A673 (cell line): Measurements from ENCODE around the gene CTU1. TPM values are rescaled to one million over a fixed set of nuclear protein-coding genes. Genes with fewer than 3 reads are reported as not detected.
A peak's percentile ranks its signal among the peaks of the same experiment; 100 is the strongest.

Experiments used
- Bru-seq: library from RNA; stranded (reverse); fragments of 400-500 nt; gene quantifications from one replicate; lab custom pipeline; 2021; lab: Mats Ljungman, UMichigan
- BruChase-seq, 2 experiments: library from RNA; stranded (reverse); fragments of 400-500 nt; gene quantifications; one replicate each; lab custom pipeline; 2021; lab: Mats Ljungman, UMichigan
- BruUV-seq: library from RNA; stranded (reverse); fragments of 400-500 nt; replicated peaks from 2 replicates; lab custom pipeline; 2021; lab: Mats Ljungman, UMichigan
- CTCF ChIA-PET: fragments of 300-600 bp; sonication (Branson Sonifier 250); formaldehyde crosslinking; loops from one replicate; lab custom pipeline; 2022; ENCODE audit warnings: antibody characterized with exemption; lab: Charles Lee
- POLR2A ChIA-PET: fragments of 300-600 bp; sonication (Branson Sonifier 250); formaldehyde crosslinking; loops from one replicate; lab custom pipeline; 2022; ENCODE audit warnings: antibody characterized with exemption; ENCODE audit not compliant: low non-redundant PET; lab: Charles Lee
- DNase-seq: peaks from one replicate; pipeline ENCODE4 v3.0.0-alpha.2; 2015; ENCODE audit warnings: low spot score
- H3K27ac ChIP-seq: fragments of 200-600 bp; sonication (generic); 2 replicates; pipeline ENCODE4 v1.5.1; 2016; ENCODE audit warnings: mixed run types, low read depth, mild to moderate bottlenecking, mixed read lengths, antibody characterized with exemption, low read length; ENCODE audit not compliant: poor library complexity, severe bottlenecking
- H3K27me3 ChIP-seq: fragments of 200-600 bp; sonication (generic); replicated peaks from 2 replicates; pipeline ENCODE4 v1.6.1; 2017; ENCODE audit warnings: mixed run types, low read depth, mild to moderate bottlenecking, mixed read lengths, antibody characterized with exemption, low read length; ENCODE audit not compliant: insufficient read depth, poor library complexity
- H3K36me3 ChIP-seq: fragments of 200-600 bp; sonication (generic); 2 replicates; pipeline ENCODE4 v1.6.1; 2016; ENCODE audit warnings: mixed run types, mild to moderate bottlenecking, mixed read lengths, antibody characterized with exemption, low read length; ENCODE audit not compliant: insufficient read depth, poor library complexity, severe bottlenecking
- H3K4me1 ChIP-seq: fragments of 200-600 bp; sonication (generic); 2 replicates; pipeline ENCODE4 v1.6.1; 2017; ENCODE audit warnings: mixed run types, mild to moderate bottlenecking, mixed read lengths, antibody characterized with exemption, low read length; ENCODE audit not compliant: insufficient read depth, poor library complexity, severe bottlenecking
- H3K4me3 ChIP-seq: fragments of 200-600 bp; sonication (generic); 2 replicates; pipeline ENCODE4 v1.5.1; 2016; ENCODE audit warnings: low read depth, mixed run types, mild to moderate bottlenecking, mixed read lengths, low read length; ENCODE audit not compliant: poor library complexity, severe bottlenecking
- H3K9me3 ChIP-seq: fragments of 200-600 bp; sonication (generic); 2 replicates; pipeline ENCODE4 v1.6.1; 2016; ENCODE audit warnings: mixed run types, low read depth, mild to moderate bottlenecking, mixed read lengths, antibody characterized with exemption, low read length; ENCODE audit not compliant: poor library complexity, severe bottlenecking
- EZH2 ChIP-seq: fragments of 200-600 bp; sonication (generic); IDR thresholded peaks from 2 replicates; pipeline ENCODE4 v1.6.1; 2017; ENCODE audit warnings: borderline replicate concordance, low read depth, mild to moderate bottlenecking, mixed read lengths, antibody characterized with exemption, low read length; ENCODE audit not compliant: poor library complexity, severe bottlenecking
- intact Hi-C: fragments of 100-400 bp; cut with micrococcal nuclease; formaldehyde crosslinking; loops from one replicate; pipeline ENCODE4 v1.10.0; 2022; ENCODE audit not compliant: unreplicated experiment
- long read RNA-seq: library from polyadenylated mRNA; stranded (forward); transcript quantifications from one replicate; pipeline ENCODE4 v2.0.0, GENCODE V29; 2022
- total RNA-seq: library from RNA; stranded (reverse); gene quantifications from 2 replicates; pipeline ENCODE4 v1.2.3, GENCODE V29; 2021
- TF ChIP-seq, protein P1 (sequence below): fragments of 300-800, 200-600 bp; sonication (generic); conservative IDR thresholded peaks from 2 replicates; pipeline ENCODE4 v1.5.1; 2017; ENCODE audit warnings: low read depth, mild to moderate bottlenecking, antibody characterized with exemption, low read length, moderate library complexity, mixed read lengths

Gene CTU1
- 11.8 and 13.4 TPM in 2 replicates for total RNA-seq
- Bru-seq, nascent RNA = percentile 63 among the genes with signal in this experiment
- percentile 56 among the genes with signal in this experiment for BruChase-seq, experiment 1, labeled RNA remaining after a 2-hour chase
- percentile 60 among the genes with signal in this experiment for BruChase-seq, experiment 2, labeled RNA remaining after a 6-hour chase
- long read RNA-seq, transcript CTU1-201 (3 exons, 2,087 nt) = major isoform, 40 of 42 reads
- long read RNA-seq, partial matches to known transcripts = 1 of 42 reads
- long read RNA-seq, other reads (novel, unspliced or antisense) = 1 of 42 reads

DNA sequence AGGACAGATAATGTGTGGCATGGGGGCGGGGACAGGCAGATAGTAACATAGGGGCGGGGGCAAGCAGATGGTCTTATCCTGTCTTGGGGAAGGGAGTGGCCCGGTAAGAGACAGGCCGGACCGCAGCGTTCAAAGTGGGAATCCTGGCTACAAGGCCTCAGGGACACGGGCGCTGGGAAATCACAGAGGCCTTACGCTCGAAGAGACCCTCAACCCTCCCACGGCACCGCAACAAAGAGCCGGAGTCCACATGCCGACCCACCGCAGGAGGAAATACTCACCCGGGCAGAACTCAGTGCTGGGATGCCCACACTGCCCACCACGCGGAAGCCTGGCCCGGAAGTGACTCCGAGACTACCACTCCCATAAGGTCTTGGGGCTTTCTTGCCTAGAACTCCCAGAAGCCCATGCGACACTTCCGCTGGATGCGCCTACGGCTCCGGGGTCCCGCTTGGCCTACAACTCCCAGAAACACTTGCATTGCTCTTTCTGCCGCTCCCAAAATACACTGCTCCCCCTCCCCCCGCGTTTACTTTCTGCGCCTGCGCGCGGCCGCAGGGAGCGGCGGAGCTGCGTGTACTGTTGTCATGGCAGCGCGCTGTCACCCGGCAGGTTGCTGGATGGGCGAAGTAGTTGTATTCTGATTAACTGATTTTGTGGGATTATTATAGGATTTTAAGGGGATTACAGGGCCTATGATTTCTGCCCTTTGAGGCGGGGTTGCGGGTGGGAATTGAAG, at the start of gene CTU1:
Gene CTU1 (minus strand): TSS at position 344 of the 739 bp plus-strand sequence. CDS start 3,840 bp downstream, outside the sequence.
- intact Hi-C loops = no loop called here
- Histone ChIP-seq H3K27ac (peak within 1 kb of the TSS; percentile 69), H3K4me3 (peak within 1 kb of the TSS; percentile 82), H3K27me3 (peaks cover 10% of the 10 kb centered on the region), H3K36me3 (no peaks in the 10 kb centered on the region), H3K4me1 (peaks cover 7% of the 10 kb centered on the region), H3K9me3 (no peaks in the 10 kb centered on the region)
- BruUV-seq = no TSS peak
- ChIA-PET CTCF (no interaction called here), POLR2A (interaction anchor here (0.6 kb wide), 1 partner anchor 82 kb away, joined by 6 read pairs; no protein-coding TSS in a partner anchor)
- TF ChIP-seq, protein P1, sequence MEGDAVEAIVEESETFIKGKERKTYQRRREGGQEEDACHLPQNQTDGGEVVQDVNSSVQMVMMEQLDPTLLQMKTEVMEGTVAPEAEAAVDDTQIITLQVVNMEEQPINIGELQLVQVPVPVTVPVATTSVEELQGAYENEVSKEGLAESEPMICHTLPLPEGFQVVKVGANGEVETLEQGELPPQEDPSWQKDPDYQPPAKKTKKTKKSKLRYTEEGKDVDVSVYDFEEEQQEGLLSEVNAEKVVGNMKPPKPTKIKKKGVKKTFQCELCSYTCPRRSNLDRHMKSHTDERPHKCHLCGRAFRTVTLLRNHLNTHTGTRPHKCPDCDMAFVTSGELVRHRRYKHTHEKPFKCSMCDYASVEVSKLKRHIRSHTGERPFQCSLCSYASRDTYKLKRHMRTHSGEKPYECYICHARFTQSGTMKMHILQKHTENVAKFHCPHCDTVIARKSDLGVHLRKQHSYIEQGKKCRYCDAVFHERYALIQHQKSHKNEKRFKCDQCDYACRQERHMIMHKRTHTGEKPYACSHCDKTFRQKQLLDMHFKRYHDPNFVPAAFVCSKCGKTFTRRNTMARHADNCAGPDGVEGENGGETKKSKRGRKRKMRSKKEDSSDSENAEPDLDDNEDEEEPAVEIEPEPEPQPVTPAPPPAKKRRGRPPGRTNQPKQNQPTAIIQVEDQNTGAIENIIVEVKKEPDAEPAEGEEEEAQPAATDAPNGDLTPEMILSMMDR = no peak
- no peak for TF ChIP-seq EZH2
- peak; percentile 100 for DNase-seq

DNA sequence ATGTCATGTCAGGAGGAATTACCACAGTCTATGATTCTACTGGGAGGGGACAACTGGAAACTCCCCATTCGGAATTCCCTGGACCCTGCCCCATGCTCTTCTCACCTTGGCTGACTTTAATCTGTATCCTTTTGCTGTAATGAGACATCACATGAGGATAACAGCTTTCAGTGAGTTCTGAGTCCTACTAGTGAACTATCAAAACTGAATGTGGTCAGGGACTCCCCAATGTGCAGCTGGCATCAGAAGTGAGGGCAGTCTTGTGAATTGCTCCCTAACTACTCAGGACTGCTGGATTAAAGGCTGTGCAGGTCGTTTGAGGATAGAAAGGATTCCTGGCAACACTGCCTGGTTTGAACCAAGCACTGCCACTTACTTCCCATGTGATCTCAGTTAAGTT, 49.1 kb upstream of the CTU1 start:
- ChIA-PET CTCF (interaction anchor here (0.5 to 1.4 kb wide), 2 partner anchors 32 to 102 kb away, joined by 4 to 6 read pairs; no protein-coding TSS in a partner anchor), POLR2A (no interaction called here)
- Histone ChIP-seq H3K27ac (no peak overlapping the region), H3K36me3 (no peaks in the 10 kb centered on the region), H3K4me1 (no peaks in the 10 kb centered on the region), H3K4me3 (no peak overlapping the region), H3K9me3 (no peaks in the 10 kb centered on the region), H3K27me3 (peaks cover 5% of the 10 kb centered on the region)
- intact Hi-C loops = no loop called here
- DNase-seq = no peak
- TF ChIP-seq, protein P1 = no peak
- TF ChIP-seq EZH2 = no peak
- no TSS peak for BruUV-seq

DNA sequence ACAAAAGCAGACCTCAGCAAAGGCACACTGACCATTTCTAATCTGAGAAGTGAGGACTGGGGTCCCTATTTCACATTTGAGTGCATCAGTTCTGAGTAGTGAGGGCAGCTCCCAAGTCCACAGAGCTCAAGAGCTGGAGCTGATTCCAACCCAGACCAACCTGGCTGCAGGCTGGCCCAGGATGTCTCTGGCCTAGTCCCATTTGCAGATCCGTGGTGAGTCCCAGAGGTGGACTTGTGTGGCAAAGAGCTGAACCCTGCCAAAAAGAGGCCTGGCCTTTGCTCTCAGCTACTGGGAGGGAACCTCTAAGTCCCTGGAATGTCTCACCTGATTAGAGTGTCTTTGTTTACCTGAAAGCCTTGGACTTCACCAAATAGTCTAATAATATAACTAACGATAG, 48.5 kb upstream of the CTU1 start:
- no TSS peak for BruUV-seq
- Histone ChIP-seq H3K36me3 (no peaks in the 10 kb centered on the region), H3K4me1 (no peaks in the 10 kb centered on the region), H3K9me3 (no peaks in the 10 kb centered on the region), H3K27ac (no peak overlapping the region), H3K4me3 (no peak overlapping the region), H3K27me3 (peaks cover 5% of the 10 kb centered on the region)
- POLR2A ChIA-PET = no interaction called here
- DNase-seq = no peak
- CTCF ChIA-PET = interaction anchor here (1.4 kb wide), 1 partner anchor 102 kb away, joined by 4 read pairs; no protein-coding TSS in a partner anchor
- intact Hi-C loops = no loop called here
- no peak for TF ChIP-seq EZH2
- TF ChIP-seq, protein P1 = no peak
